GM19025 (cell line): ENCODE measurements around the gene PLXND1.
"Not testable (repeated sequence)": the region's sequence is repeated elsewhere in the genome, so short reads cannot be mapped to it uniquely, and the experiment has no call there.

Source experiments
- ATAC-seq: cut with Tn5 transposase; IDR thresholded peaks from one replicate; pipeline ENCODE4 v1.9.1; 2021; ENCODE audit warnings: mild to moderate bottlenecking, low read depth, moderate library complexity; ENCODE audit not compliant: unreplicated experiment

The PLXND1 gene

GRCh38 chr3:129515108-129515820 is 91.2 kb downstream of the PLXND1 start:
- not testable (repeated sequence) for ATAC-seq

GRCh38 chr3:129514563-129514962 is 91.9 kb downstream of the PLXND1 start:
- ATAC-seq = no peak

GRCh38 chr3:129514110-129514509 is 92.4 kb downstream of the PLXND1 start:
- no peak for ATAC-seq

- no peak for ATAC-seq
Measured at GRCh38 chr3:129513705-129514104, 92.8 kb downstream of the PLXND1 start.

- ATAC-seq = no peak
Measured at GRCh38 chr3:129512595-129512994, 93.9 kb downstream of the PLXND1 start.

- no peak for ATAC-seq
Measured at GRCh38 chr3:129507181-129507831, 99.2 kb downstream of the PLXND1 start.

GRCh38 chr3:129506231-129506742 is 100.2 kb downstream of the PLXND1 start:
- ATAC-seq = no peak

GRCh38 chr3:129505341-129505740 is 101.1 kb downstream of the PLXND1 start:
- no peak for ATAC-seq
